ENCODE results near the gene BRSK1. TPM values are rescaled to one million over a fixed set of nuclear protein-coding genes. Genes with fewer than 3 reads are reported as not detected.

BRSK1 gene
- total and polyA plus RNA-seq, 10 of the 15 experiments (the other 5 are each of a cell fraction or from before 2014, with no cell fraction given), result 0.03 to 0.76 (median 0.25) TPM; not detected in 4

GRCh38 chr19:55287361-55288079 lies 3.7 kb downstream of the BRSK1 start (continued):
- no peak for TF ChIP-seq BMI1 (IDR thresholded peaks at IDR 0.05; ENCODE audit: borderline replicate concordance)
- no peak for TF ChIP-seq STAT3 (IDR thresholded peaks at IDR 0.05; ENCODE audit: low read depth, low read length)
- TF ChIP-seq RELB (IDR thresholded peaks at IDR 0.05; ENCODE audit: low read depth), result no peak
- TF ChIP-seq FOXM1 (IDR thresholded peaks at IDR 0.05; ENCODE audit: low read depth, low read length), result no peak
- TF ChIP-seq LARP7 (IDR thresholded peaks at IDR 0.05), result no peak
- no peak for TF ChIP-seq RCOR1 (conservative IDR thresholded peaks at IDR 0.05; ENCODE audit: low read depth, low read length)
- TF ChIP-seq RELA (IDR thresholded peaks at IDR 0.05; ENCODE audit: borderline replicate concordance, partially characterized antibody), result no peak

GRCh38 chr19:55289117-55289796 lies 5.5 kb downstream of the BRSK1 start:
- TF ChIP-seq BCLAF1 (IDR thresholded peaks at IDR 0.05), result no peak
- Histone ChIP-seq H3K4me1 (ENCODE audit: control insufficient read depth, insufficient read depth, low read length) (no peaks in the 10 kb centered on the region), H3K4me2 (ENCODE audit: control insufficient read depth, insufficient read depth) (no peak overlapping the region), H3K4me3 (no peak overlapping the region), H3K79me2 (ENCODE audit: control insufficient read depth, insufficient read depth, low read length) (no peaks in the 10 kb centered on the region), H3K9ac (ENCODE audit: control insufficient read depth, insufficient read depth, low read length) (no peak overlapping the region), H2AFZ (ENCODE audit: control insufficient read depth, low read depth, low read length) (no peak overlapping the region), H3K9me3 (replicated peaks; ENCODE audit: control insufficient read depth, insufficient read depth, low read length) (no peaks in the 10 kb centered on the region), H4K20me1 (ENCODE audit: control insufficient read depth, insufficient read depth) (no peaks in the 10 kb centered on the region), H3K27ac (ENCODE audit: control insufficient read depth, insufficient read depth) (no peak overlapping the region), H3K27me3 (replicated peaks in 1 of 2; ENCODE audit: control insufficient read depth in 2 of 2, insufficient read depth in 2 of 2, low read length in 1 of 2) (no peaks in the 10 kb centered on the region), H3K36me3 (ENCODE audit: control insufficient read depth in 2 of 2, insufficient read depth in 2 of 2, low read length in 1 of 2) (no peaks in the 10 kb centered on the region)
- ChIA-PET POLR2A (no interaction called here), SMC1A (ENCODE audit: uncharacterized antibody, unreplicated experiment) (no interaction called here), CTCF (interaction anchor here (4.5 kb wide), 1 partner anchor 12 kb away, joined by 34 read pairs; no protein-coding TSS in a partner anchor), RAD21 (ENCODE audit: unreplicated experiment) (no interaction called here)
- no peak for FAIRE-seq
- DNase-seq (ENCODE audit: low read depth, low spot score), result no peak
- in situ Hi-C loops (cut with MboI), result no loop called here
- no peak for ATAC-seq
- intact Hi-C loops (cut with micrococcal nuclease; ENCODE audit: unreplicated experiment), result no loop called here
- 43% methylated on average over 9 of the region's 9 CpGs for whole genome bisulfite sequencing (ENCODE audit: insufficient coverage, insufficient replicate concordance, low lambda C conversion rate, missing lambda C conversion rate)
- no TSS peak for BruUV-seq (replicated peaks)
